MCF 10A (cell line): Measurements from ENCODE around the gene SMARCD1. TPM values are rescaled to one million over a fixed set of nuclear protein-coding genes. Genes with fewer than 3 reads are reported as not detected.
"Not testable (repeated sequence)": the region's sequence is repeated elsewhere in the genome, so short reads cannot be mapped to it uniquely, and the experiment has no call there.

Source experiments
- BruUV-seq: library from RNA; stranded (reverse); fragments of 400-500 nt; replicated peaks from 2 replicates; lab custom pipeline; 2021; lab: Mats Ljungman, UMichigan
- CTCF ChIA-PET: fragments of 300-600 bp; sonication (Branson Sonifier 250); formaldehyde crosslinking; extraction: SDS; loops from one replicate; lab custom pipeline; 2021; ENCODE audit warnings: antibody characterized with exemption, inconsistent platforms; lab: Yijun Ruan, JAX
- POLR2A ChIA-PET: fragments of 300-600, 350-650 bp; sonication (Branson Sonifier 250); formaldehyde crosslinking; extraction: SDS; loops from one replicate; lab custom pipeline; 2020; ENCODE audit warnings: antibody characterized with exemption, inconsistent platforms; lab: Yijun Ruan, JAX
- DNase-seq: peaks from one replicate; pipeline ENCODE4 v3.0.0-alpha.2; 2018; ENCODE audit not compliant: unreplicated experiment
- H3K27ac Mint-ChIP-seq: one replicate; pipeline ENCODE4 v1.8.0; 2022; ENCODE audit warnings: mild to moderate bottlenecking, low read depth, mixed read lengths; ENCODE audit not compliant: unreplicated experiment
- H3K27me3 Mint-ChIP-seq: one replicate; pipeline ENCODE4 v1.8.0; 2022; ENCODE audit warnings: mixed read lengths; ENCODE audit not compliant: insufficient read depth, unreplicated experiment
- H3K36me3 Mint-ChIP-seq: one replicate; pipeline ENCODE4 v1.8.0; 2022; ENCODE audit warnings: mild to moderate bottlenecking, moderate library complexity, mixed read lengths; ENCODE audit not compliant: insufficient read depth, unreplicated experiment
- H3K4me1 Mint-ChIP-seq: one replicate; pipeline ENCODE4 v1.8.0; 2022; ENCODE audit warnings: mixed read lengths; ENCODE audit not compliant: insufficient read depth, unreplicated experiment
- H3K4me3 Mint-ChIP-seq: one replicate; pipeline ENCODE4 v1.8.0; 2022; ENCODE audit warnings: mild to moderate bottlenecking, moderate library complexity, mixed read lengths; ENCODE audit not compliant: unreplicated experiment
- H3K9me3 Mint-ChIP-seq: one replicate; pipeline ENCODE4 v1.8.0; 2022; ENCODE audit warnings: mixed read lengths; ENCODE audit not compliant: unreplicated experiment
- CTCF ChIP-seq: fragments of 200-600 bp; IDR thresholded peaks from one replicate; pipeline ENCODE4 v1.8.0; 2022; ENCODE audit warnings: antibody characterized with exemption, mild to moderate bottlenecking; ENCODE audit not compliant: unreplicated experiment
- intact Hi-C: fragments of 100-400 bp; cut with micrococcal nuclease; formaldehyde crosslinking; loops from 2 replicates; pipeline ENCODE4 v1.14.1; 2022
- total RNA-seq: library from RNA; stranded (reverse); gene quantifications from 2 replicates; pipeline ENCODE4 v1.2.3, GENCODE V29; 2022

Gene SMARCD1
- total RNA-seq, 1 experiment from 2014 or later: 58.7 TPM

GRCh38 chr12:50147281-50147680 is 62.1 kb downstream of the SMARCD1 start:
- Mint-ChIP-seq H3K4me3 (no peak overlapping the region), H3K27me3 (no peaks in the 10 kb centered on the region), H3K4me1 (no peaks in the 10 kb centered on the region), H3K27ac (no peak overlapping the region), H3K36me3 (peaks cover 12% of the 10 kb centered on the region), H3K9me3 (no peaks in the 10 kb centered on the region)
- POLR2A ChIA-PET: interaction anchor here (1.2 to 2.4 kb wide), 3 partner anchors 10 to 35 kb away, joined by 3 to 12 read pairs (median 4); partner anchors contain the start of gene COX14
- CTCF ChIA-PET: interaction anchor here (0.7 to 2.3 kb wide), 4 partner anchors 10 to 1017 kb away, joined by 3 to 14 read pairs (median 4); no protein-coding TSS in a partner anchor
- DNase-seq: no peak
- no TSS peak for BruUV-seq
- no peak for TF ChIP-seq CTCF
- intact Hi-C loops: no loop called here

- ChIA-PET POLR2A (interaction anchor here (1.2 to 2.4 kb wide), 3 partner anchors 9 to 36 kb away, joined by 3 to 12 read pairs (median 4); partner anchors contain the start of gene COX14), CTCF (interaction anchor here (0.6 to 2.3 kb wide), 5 partner anchors 9 to 1018 kb away, joined by 3 to 14 read pairs (median 4); no protein-coding TSS in a partner anchor)
- H3K9me3 Mint-ChIP-seq, BruUV-seq, H3K4me1 Mint-ChIP-seq, H3K27me3 Mint-ChIP-seq, H3K4me3 Mint-ChIP-seq, H3K27ac Mint-ChIP-seq, intact Hi-C loops, DNase-seq: not testable (repeated sequence)
- peaks cover 17% of the 10 kb centered on the region for H3K36me3 Mint-ChIP-seq
Observed at GRCh38 chr12:50148011-50148410, 62.9 kb downstream of the SMARCD1 start.

GRCh38 chr12:50149311-50149710 is 64.2 kb downstream of the SMARCD1 start:
- no peak for DNase-seq
- no peaks in the 10 kb centered on the region for H3K4me1 Mint-ChIP-seq
- ChIA-PET POLR2A (interaction anchor here (0.9 to 1.6 kb wide), 2 partner anchors 12 to 37 kb away, joined by 3 to 6 read pairs; partner anchors contain the start of gene COX14), CTCF (interaction anchor here (0.7 to 1.8 kb wide), 6 partner anchors 17 to 516 kb away, joined by 3 to 8 read pairs (median 4); partner anchors contain the start of gene CERS5)
- no TSS peak for BruUV-seq
- peaks cover 17% of the 10 kb centered on the region for H3K36me3 Mint-ChIP-seq
- no peak for TF ChIP-seq CTCF
- H3K9me3 Mint-ChIP-seq: no peaks in the 10 kb centered on the region
- no peaks in the 10 kb centered on the region for H3K27me3 Mint-ChIP-seq
- H3K4me3 Mint-ChIP-seq: no peak overlapping the region
- intact Hi-C loops: no loop called here
- H3K27ac Mint-ChIP-seq: no peak overlapping the region

Other genes starting within 250 kb of the SMARCD1 start
- 6.2 and 8.2 TPM in 2 replicates for gene BCDIN3D, start 242.2 kb upstream of the SMARCD1 start, total RNA-seq
- not detected in 2 replicates for gene FAIM2, start 181.4 kb upstream of the SMARCD1 start, total RNA-seq
- gene AQP2, start 134.6 kb upstream of the SMARCD1 start, total RNA-seq: not detected in 2 replicates
- gene AQP5, start 123.5 kb upstream of the SMARCD1 start, total RNA-seq: not detected in 2 replicates
- not detected in 2 replicates for gene AQP6, start 112.4 kb upstream of the SMARCD1 start, total RNA-seq
- gene RACGAP1, start 59.8 kb upstream of the SMARCD1 start, total RNA-seq: 58.5 and 67.9 TPM in 2 replicates
- gene ASIC1, start 27.7 kb upstream of the SMARCD1 start, total RNA-seq: 1.3 and 1.7 TPM in 2 replicates
- gene GPD1, start 18.7 kb downstream of the SMARCD1 start, total RNA-seq: 0.37 and 0.74 TPM in 2 replicates
- gene COX14, start 26.9 kb downstream of the SMARCD1 start, total RNA-seq: 43.6 and 45.2 TPM in 2 replicates
- 56.8 and 58.1 TPM in 2 replicates for gene CERS5, start 82.0 kb downstream of the SMARCD1 start, total RNA-seq
- 65.5 and 86.0 TPM in 2 replicates for gene LIMA1, start 198.2 kb downstream of the SMARCD1 start, total RNA-seq